CD1c-positive myeloid dendritic cell (primary cell): Measurements from ENCODE around the gene WDR73.
A peak's percentile ranks its signal among the peaks of the same experiment; 100 is the strongest.
"Not testable (repeated sequence)": the region's sequence is repeated elsewhere in the genome, so short reads cannot be mapped to it uniquely, and the experiment has no call there.

Experiments used
- DNase-seq: peaks from one replicate; pipeline ENCODE4 v3.0.0-alpha.2; 2016; ENCODE audit errors: extremely low spot score

The WDR73 gene

GRCh38 chr15:84657748-84658079, 3.6 kb upstream of the WDR73 start:
- no peak for DNase-seq

- no peak for DNase-seq
These were observed 2.9 kb upstream of the WDR73 start for GRCh38 chr15:84656972-84657371.

- peak; percentile 77 for DNase-seq
These were observed 788 bp upstream of the WDR73 start for GRCh38 chr15:84654689-84655453.

- DNase-seq: peak; percentile 73
These were observed 536 bp downstream of the WDR73 start for GRCh38 chr15:84653584-84653909.

- no peak for DNase-seq
These were observed 4.4 kb downstream of the WDR73 start for GRCh38 chr15:84649706-84650105.

DNA sequence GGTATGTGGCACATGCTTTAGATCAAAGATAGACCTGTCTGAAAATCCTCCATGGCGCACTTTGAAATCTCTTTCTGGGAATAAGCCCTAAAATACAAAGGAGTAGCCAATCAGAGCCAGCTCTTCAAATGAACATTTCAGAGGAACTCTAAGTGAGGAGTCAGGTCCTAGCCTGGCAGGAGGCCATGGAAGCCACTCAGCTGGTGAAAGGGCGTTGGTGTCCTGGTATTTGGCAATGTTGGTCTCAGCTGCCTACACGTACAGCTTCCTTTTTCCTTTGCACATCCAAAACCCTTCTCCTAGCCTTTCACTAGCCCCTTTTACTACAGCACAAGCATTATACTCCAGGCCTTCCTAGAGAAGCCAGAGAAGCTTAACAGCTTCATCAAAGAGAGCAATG, 5.5 kb downstream of the WDR73 start:
- DNase-seq: peak; percentile 84

DNA sequence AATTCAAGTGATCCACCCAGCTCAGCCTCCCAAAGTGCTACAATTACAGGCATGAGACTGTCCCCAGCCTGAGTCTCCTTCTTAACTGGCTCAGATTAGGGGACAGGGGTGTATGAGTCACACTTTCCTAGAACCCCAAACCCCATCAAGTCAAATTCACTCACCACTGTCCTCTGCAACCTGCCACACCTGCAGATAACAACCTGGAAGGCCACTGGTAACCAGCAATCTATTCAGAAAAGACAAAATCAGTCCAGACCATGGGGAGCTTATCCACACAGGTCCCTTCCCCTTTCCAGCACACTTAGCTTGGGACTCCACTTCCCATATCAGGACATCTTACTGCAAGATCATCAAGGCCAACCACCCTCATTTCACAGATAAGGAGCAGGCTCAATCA, 6.4 kb downstream of the WDR73 start:
- DNase-seq: peak; percentile 20

DNA sequence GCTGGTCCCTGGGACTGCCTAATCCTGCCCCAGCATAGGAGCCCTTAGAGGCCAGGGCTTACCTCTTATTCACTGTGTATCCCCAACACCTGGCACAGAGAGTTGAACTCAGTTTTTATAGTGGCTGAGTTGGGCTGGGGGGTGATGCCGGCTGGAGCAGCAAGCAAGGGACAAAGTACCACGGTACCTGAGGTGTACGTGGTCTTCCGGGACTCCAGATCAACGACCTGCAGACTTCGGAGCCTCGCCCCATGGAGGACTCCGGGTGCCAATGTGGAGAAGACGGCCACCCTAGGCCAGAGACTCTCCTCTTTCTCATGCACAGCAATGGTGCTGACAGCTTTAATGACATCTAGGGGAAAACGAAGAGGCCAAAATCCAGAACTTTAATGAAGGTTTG, 8.1 kb downstream of the WDR73 start:
- DNase-seq: no peak

GRCh38 chr15:84645496-84645895, 8.6 kb downstream of the WDR73 start:
- DNase-seq: no peak

DNA sequence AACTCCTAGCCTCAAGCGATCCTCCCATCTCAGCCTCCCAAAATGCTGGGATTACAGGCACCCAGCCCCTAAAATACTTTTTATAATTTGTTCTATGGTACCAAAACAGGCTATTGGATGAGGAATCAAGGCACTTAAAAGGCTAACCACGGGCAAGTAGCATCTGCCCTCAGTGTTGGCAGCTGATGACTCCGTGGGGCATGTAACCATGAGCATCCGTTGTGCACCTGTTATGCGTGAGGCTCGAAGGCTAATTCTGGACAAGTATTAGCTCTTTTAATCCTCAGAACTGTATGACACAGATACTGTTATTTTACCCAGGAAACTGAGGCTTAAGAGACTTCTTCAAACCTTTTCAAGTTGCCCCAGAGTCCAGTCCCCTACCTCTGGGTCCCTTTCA, 10.2 kb downstream of the WDR73 start:
- DNase-seq: no peak

DNA sequence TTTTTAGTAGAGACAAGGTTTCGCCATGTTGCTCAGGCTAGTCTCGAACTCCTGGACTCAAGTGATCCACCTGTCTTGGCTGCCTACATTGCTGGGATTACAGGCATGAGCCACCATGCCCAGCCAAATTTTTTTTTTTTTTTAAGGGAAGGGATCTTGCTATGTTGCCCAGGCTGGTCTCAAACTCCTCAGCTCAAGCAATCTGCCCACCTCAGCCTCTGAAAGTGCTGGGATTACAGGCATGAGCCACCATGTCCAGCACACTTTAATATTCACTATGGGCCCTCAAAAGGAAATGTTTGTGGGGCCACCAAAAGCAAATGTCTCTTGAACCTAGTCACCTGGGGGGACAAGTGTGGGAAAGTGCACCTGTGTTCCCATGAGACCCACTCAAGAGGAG, 11.4 kb downstream of the WDR73 start:
- DNase-seq: not testable (repeated sequence)

GRCh38 chr15:84641871-84642270, 12.2 kb downstream of the WDR73 start:
- DNase-seq: not testable (repeated sequence)

DNA sequence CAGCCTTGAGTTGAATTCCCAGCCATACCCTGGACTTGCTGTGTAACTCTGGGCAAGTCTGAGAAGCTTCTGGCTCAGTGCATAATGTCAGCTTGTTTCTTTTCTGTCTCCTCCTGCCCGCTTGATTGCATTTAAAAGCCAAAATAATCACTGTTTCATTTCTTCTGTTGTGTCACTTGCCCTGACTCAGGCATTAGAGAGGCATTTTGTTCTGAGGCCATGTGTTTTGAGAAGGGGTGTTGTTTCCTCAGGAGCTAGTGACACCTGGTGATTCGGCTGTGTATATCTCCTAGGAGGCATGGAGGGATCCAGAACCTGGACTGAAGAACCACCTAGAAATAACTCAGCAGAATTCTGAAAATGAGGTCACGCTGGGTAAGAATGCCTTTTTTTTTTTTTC, 16.0 kb downstream of the WDR73 start:
- DNase-seq: no peak

GRCh38 chr15:84634228-84634837, 19.8 kb downstream of the WDR73 start:
- no peak for DNase-seq

DNA sequence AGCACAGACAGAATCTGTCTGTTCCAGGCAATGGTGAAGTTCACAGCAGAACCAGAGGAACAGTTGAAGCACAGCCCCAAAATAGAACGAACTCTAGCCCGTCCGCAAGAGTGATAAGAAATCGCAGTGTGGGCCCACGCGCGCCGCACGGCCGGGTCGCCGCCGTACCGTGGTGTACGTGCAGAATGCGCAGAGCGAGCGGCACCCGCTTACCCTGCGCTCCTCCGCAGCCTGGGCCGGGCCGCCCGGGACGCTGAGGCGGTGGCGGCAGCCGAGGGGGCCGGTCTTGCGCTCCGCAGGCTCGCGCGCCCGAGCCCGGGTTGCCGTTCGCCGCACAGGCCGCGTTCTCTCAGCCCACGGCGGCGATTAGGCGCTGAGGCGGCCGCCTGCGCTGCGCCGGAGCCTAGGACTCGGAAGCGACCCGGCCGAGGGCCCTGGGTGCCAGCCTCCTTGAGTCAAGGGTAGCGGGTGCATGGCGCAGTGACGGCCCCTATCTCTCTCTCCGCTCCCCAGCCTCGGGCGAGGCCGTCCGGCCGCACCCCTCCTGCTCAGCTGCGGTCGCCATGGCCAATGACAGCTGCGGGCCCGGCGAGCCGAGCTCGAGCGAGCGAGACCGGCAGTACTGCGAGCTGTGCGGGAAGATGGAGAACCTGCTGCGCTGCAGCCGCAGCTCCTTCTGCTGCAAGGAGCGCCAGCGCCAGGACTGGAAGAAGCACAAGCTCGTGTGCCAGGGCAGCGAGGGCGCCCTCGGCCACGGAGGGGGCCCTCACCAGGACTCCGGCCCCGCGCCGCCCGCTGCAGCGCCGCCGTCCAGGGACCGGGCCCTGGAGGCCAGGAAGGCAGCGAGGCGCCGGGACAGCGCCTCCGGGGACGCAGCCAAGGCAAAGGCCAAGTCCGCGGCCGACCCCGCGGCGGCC, 20.5 kb downstream of the WDR73 start:
- DNase-seq: peak; percentile 62

- no peak for DNase-seq
These were observed 22.3 kb downstream of the WDR73 start for GRCh38 chr15:84631706-84632272.

DNA sequence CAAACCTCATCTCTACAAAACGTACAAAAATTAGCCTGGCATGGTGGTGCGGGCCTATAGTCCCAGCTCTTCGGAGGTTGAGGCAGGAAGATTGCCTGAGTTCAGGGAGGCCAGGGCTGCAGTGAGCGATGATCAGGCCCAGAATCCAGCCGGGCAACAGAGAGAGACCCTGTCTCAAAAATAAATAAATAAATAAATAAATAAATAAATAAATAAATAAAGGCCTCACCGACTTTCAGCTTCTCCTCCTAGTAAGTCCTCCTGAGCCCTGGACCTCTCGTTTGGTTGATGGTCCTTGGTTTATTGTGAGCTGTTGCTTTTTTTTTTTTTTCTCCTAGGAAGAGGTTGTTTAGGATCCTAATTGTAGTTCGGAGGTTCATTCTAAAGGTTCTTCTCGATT, 25.1 kb downstream of the WDR73 start:
- no peak for DNase-seq

- no peak for DNase-seq
These were observed 29.0 kb downstream of the WDR73 start for GRCh38 chr15:84625123-84625522.

DNA sequence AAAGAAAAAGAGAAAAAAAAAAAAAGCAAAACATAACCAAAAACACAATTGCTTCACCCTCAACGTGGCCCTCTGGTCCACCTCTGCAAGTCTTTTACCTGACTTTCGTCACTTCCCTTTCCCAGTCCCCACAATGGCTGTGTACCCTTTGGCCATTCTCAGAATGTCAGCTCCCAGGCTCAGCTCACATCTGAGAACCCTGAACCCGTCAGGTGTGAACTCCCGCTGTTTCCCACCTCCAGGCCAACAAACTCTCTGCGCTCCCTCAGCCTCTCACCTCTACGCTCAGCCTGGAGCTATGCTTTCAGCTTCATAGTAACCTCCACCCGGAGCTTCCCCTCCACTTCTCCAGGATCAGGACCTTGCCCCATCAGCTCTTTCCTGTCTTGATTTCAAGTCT, 29.7 kb downstream of the WDR73 start:
- DNase-seq: no peak

DNA sequence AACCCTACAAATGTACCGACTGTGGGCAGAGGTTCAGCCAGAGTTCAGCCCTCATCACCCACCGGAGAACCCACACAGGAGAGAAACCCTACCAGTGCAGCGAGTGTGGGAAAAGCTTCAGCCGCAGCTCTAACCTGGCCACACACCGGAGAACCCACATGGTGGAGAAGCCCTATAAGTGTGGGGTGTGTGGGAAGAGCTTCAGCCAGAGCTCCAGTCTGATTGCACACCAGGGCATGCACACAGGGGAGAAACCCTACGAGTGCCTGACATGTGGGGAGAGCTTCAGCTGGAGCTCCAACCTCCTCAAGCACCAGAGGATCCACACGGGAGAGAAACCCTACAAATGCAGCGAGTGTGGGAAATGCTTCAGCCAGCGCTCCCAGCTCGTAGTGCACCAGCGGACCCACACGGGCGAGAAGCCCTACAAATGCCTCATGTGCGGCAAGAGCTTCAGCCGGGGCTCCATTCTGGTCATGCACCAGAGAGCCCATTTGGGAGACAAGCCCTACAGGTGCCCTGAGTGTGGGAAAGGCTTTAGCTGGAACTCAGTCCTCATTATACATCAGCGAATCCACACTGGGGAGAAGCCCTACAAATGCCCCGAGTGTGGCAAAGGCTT, 32.6 kb downstream of the WDR73 start:
- DNase-seq: no peak

GRCh38 chr15:84620626-84621025, 33.5 kb downstream of the WDR73 start:
- no peak for DNase-seq

- DNase-seq: peak; percentile 60
These were observed 37.8 kb downstream of the WDR73 start for GRCh38 chr15:84616235-84616634.
